Inflammatory macrophage (primary cell): Measurements from ENCODE around the gene ADCY3.
A peak's percentile ranks its signal among the peaks of the same experiment; 100 is the strongest.

Experiments
- DNase-seq, 2 donors: peaks; one replicate each; pipeline ENCODE4 v3.0.0-alpha.2; 2020 to 2022

The ADCY3 gene

DNA sequence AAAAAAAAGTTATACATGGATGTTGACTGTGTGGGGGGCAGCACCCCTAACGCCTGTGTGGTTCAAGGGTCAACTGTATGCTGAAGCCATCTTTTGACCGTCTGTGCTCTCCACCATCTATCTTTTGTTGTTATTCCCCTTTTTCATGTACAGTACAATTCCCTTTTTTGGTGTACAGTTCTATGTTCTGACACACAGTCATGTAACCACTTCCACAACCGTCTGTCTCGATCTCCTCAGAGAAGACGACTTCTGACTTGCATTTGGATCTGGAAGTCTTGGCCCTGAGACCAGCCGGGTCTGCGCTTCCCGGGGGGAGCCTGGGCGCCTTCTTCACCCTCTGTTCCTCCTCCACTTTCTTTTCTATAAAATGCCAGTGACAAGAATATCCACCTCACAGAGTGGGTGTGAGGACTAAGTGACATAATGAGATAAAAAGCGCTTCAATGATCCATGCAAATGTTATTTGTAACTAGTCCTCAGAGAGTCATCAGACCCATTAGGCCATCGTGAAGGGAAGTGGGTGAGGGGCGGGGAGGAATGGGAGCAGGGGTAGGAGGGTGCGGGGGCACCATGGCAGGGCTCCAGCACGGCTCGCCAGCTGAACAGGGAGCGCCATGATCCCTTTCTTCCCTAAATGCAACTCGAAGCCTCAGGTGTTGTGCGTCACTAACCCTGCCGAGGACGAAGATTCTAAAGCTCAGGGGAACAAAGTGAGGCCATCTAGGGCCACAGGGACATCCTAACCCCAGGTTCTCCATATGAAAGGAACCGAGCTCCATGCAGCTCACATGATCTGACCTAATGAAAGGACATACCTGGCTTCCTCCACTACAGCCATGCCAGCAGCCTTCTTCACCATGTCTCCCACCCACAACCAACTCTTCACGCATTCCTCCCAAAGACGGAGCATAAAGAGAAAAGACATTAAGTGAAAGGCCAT is 16.6 kb downstream of the ADCY3 start:
- DNase-seq = peak in 1 of 2 donors; percentile 31

DNA sequence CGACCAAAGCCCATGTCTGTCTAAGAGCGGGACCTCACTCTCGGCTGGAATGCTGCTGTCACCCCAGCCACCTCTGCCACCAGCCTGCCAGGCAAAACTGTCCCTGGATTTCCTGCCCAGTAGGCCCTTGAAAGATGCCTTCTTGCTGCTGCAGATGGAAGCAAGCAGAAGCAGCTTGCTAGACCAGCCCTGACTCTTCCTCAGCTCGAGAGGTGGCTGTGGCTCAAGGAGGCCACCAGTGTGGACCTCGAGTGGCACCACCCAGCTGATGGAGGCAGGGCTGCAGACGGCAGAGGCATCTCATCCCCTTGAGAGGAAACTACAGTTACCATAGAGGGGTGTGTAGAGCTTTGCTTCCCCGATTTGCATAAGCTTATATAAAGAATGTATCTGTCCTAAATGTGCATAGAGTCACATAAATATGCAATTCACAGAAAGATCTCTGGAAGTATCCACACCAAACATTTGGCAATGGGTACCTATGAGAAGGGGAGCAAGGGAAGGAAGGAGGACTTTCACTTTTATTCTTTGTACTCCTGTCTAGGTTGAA is 20.6 kb downstream of the ADCY3 start:
- DNase-seq = no peak

DNA sequence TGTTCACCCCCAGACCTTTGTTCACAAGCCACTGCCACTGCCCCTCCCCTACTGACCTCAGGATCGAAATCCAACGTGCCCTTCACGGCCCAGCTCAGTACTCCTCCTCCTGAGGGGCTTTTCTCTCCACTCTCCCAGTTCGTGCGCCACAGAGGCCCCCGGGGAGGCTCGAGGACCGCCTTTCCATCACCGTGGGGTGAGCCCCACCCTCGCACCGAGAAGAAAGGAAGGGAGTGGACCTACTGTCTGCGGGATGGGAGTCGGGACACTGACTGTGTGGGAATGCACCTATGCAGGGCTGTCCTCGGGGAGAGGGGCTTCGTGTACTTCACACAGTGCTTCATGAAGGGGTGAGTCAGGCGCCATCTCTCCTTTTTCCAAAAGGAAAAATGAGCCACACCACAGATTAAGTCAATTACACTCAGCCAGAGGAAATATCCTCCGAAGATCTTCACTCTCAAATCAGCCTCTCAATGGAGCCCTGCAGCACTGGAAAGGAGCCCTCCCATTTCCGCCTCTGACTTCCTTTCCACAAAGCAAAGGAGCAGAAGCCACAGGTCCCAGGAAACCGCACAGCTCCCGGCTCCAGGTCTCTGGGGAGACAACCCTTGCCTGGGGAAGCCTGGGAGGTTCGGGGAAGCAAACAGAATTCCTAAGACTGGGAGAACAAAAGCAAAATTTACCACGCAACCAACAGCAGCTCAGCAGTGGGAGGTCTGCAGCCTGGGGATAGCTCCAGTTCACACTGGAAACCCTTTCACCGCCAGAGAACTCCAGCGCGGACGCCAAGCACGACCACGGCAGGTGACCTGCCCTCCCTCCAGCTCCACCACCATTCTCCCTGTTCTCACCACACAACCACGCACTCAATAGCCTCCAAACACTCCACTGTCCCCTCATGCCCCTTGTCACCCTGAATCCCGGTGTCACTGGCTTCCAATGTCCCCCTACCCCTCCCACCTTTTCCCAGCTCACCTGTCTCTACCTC is 21.6 kb downstream of the ADCY3 start:
- no peak for DNase-seq

DNA sequence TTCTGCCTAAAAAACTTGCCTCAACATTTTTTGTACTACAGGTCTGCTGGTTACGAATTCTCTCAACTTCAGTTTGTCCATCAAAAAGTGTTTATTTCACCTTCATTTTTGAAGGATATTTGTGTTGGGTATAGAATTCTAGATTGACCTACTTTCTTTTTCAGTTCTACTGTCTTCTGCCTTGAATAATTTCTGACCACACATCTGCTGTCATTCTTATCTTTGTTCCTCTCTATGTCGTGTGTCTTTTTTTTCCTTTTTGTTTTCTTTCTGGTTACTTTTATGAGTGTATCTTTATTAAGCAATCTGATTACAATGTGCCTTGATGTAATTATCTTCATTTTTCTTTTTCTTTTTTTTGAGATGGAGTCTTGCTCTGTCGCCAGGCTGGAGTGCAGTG is 25.3 kb downstream of the ADCY3 start:
- no peak for DNase-seq

DNA sequence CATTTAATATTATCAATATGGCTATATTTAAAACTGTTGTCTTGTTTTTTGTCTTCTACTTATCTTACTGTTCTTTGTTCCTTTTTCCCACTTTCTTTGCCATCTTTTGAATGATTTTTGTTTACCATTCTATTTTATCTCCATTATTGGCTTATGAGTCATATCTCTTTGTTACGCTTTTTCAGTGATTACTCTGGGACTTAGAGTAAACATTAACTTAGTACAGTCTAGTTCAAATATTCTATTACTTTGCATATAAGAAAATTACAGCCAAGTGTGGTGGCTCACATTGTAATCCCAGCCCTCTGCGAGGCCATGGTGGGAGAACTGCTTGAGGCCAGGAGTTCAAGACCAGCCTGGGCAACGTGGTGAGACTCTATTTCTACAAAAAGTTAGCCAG is 26.1 kb downstream of the ADCY3 start:
- no peak for DNase-seq

DNA sequence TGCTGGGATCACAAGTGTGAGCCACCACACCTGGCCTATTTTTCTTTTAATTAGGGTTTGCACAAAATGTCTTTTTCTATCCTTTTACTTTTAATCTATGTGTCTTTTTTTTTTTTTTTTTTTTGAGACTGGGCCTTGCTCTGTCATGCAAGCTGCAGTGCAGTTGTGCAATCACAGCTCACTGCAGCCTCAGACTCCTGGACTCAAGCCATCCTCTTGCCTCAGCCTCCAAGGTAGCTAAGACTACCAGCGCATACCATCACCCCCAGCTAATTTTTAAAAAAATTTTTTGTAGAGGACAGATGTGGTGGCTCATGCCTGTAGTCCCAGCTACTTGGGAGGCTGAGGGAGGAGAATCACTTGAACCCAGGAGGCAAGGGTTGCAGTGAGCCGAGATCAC is 27.1 kb downstream of the ADCY3 start:
- no peak for DNase-seq

DNA sequence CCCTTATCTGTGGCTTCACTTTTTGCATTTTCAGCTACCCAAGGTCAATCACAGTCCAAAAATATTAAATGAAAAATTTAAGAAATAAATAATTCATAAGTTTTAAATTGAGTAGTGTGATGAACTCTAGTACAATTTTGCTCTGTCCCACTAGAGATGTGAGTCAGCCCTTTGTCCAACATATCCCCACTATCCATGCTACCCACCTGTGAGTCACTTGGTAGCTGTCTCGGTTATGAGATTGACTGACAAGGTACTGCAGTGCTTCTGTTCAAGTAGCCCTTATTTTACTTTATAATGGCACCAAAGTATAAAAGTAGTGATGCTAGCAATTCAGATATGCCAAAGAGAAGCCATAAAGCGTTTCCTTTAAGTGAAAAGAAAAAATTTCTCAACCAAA is 28.8 kb downstream of the ADCY3 start:
- no peak for DNase-seq

DNA sequence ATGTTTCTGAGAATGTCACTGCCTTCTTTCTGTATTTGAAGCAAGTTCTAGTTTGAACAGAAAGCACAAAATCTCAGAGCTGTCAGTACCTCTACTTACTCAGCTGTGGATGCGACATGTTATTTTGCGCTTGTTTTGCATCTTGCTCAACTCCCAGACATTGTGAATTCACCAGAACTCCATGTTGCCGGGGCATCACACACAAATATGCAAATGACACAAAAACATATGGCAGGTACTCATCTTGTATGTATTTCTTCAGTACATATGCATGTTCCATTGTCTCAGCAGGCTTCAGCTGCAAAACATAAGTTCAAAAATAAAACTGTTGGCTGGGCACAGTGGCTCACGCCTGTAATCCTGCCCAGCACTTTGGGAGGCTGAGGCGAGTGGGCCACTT is 30.8 kb downstream of the ADCY3 start:
- DNase-seq = no peak

DNA sequence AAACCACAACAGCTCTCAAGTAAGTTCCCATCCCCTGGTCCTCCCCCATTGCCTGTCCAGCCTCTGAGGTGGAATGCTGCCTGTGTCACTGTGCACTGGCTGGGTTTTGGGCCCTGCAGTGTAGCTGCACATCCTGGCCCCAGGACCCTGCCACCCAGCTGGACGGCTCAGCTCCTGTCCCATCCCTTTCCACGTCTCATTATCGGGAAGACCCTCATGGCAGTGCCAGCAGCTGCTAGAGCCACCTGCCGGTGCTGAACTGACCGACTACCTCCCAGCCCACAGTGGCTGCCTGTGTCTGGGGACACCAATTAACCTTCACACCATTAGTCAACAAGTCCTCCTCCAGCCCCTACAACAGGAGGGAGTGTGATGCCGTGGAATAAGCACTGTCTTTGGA is 31.9 kb downstream of the ADCY3 start:
- no peak for DNase-seq

DNA sequence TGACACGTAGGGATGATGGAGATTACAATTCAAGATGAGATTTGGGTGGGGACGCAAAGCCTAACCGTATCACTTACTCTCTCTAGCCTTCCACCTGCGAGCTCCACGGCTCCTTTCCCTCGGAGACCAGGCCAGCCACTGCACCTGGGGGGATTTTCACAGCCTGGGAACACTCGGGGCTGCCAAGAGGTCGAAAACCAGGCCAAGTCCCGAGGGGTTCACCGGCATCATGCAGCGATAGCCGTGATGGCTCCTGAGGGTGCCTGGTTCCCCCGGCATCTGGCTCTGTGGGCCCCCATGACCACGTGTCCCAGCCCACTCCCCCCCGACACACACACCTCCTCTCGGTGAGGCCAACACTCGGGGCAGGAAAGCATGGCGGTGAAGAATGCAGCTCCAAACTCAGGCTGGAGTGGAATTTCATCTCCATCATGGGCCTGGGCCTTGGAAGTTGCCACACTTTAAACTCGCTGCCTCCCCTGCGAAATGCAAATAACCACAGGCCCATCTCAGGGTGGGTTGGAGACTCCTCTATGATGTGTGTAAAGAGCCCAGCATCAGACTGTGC is 32.6 kb downstream of the ADCY3 start:
- DNase-seq = no peak

DNA sequence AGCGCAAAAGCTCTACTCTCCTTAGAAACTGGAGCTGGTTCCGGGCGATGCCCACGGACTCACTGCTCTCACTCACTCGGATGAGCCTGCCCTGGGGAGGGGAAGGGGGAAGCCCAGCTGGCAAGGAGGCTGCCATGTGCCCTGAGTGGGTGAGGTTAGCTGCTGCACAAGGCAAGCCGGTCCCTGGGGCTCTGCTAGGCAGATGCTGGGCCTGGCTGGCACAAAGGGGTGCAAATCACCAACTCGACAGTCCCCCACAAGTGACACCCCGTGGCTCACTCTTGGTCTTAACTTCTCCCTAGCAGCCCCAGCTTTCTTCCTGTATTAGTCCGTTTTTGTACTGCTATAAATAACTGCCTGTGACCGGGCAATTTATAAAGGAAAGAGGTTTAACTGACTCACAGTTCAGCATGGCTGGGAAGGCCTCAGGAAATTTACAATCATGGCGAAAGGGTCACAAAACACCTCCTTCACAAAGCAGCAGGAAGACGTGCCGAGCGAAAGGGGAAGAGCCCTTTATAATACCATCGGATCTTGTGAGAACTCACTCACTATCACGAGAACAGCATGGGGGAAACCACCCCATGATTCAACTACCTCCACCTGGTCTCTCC is 33.2 kb downstream of the ADCY3 start:
- DNase-seq = peak; percentile 70 to 85

DNA sequence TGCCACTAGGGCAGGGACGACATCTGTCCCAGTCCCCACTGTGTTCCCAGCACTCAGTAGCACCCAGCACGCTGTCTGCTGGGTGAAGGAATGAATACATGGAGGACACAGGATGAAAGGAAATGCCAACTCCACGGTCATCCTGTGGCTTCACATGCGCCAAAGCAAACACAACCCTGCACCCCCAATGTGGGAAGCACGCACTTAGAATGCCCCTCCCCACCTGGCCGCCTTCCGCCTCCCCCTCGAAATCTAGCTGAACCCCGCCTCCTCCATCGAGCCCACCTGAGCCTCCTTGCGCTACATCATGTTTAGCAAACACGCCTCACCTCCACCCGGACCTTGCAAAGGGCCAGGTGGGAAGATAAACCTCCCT is 33.9 kb downstream of the ADCY3 start:
- no peak for DNase-seq

DNA sequence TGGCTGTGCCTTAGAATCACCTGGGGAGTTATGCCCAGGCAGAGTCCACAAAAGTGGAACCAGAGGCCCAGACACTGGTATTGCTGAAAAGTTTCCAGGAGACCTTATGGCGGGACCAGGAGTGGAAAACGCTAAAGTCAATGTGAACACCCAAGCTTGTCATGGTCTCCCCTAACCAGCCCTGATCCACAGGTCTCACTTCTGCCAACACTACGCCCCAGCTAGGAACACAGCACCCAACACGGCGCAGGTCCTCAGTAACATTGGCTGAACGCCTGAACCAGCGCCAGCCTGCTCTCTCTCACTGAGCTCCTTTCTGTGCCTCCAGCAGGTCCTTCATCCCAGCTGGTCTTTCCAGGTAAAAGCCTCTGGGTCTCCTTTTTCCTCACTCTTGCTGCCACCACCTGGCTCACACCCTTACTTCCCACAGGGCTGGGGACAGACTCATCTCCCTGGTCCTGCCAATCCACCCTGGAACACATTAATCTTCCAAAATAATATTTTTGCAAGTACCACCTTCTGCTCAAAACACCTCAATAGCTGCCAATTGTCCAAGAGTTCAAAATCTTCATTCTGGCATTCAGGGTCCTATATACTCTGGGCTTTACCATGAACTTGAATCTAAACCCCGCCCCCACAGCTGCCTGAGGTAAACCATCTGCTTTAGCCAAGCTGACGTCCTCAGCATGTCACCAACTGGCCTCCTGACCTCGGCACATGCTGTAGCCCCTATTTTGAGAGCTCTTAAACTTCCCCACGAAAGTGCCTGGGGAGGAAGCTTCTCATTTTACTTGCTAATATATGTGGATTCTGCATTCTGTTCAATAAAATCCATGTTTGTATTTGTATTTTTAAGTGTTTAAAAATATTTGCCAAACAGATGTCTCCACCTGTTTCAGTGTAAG is 34.6 kb downstream of the ADCY3 start:
- DNase-seq = peak; percentile 58 to 88

DNA sequence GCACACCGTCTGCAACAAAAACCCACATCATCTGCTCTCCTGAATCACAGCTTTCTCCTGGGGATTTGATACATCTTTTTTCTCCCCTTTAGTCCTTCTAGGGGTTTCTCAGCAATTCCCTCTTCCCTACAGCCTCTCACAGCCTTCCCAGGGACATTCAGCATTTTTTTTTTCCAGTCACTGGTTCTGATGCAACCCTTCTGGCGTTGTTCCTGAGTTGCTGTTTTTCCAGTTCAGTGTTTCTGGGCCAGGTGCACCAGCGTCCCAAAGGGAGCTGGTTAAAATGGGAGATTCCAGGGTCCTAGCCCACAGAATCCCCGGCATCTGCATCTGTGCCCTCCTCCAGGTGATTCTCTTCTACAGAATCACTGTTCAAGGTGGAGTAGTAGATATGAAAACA is 36.1 kb downstream of the ADCY3 start:
- no peak for DNase-seq

DNA sequence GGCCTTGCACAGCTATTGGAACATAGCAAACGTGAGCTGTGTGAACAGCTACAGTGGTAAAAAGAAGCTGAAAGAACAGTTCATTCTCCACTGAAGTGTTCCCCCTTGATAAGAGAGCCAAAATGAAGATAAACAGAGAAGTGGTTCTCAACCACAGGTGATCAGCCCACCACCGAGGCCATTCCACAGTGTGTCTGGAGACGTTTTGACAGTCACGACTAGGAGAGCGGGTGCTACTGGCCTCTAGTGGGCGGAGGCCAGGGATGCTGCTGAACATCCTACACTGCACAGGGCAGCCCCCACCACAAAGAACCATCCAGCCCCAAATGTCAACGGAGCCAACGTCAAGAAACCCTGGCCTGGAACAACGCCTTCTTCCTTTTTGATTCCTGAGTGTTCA is 38.4 kb downstream of the ADCY3 start:
- DNase-seq = no peak

DNA sequence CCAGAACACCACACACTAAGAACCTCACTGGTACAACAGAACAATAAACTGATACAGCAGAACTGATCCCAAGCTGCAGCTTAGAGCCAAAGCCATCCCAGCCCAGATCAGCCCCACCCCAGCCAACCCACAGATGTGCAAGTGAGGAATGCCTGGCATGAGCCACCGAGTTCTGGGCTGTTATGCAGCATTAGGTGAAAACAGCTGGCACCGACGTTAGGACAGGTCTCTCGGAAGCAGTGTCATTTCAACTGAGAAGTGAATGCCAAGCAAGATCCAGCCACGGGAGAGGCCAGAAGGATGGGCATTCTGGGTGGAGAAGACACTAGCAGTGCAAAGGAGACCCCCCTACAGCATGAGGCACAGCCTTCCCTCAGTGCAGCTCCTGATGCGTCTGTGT is 38.9 kb downstream of the ADCY3 start:
- DNase-seq = no peak

DNA sequence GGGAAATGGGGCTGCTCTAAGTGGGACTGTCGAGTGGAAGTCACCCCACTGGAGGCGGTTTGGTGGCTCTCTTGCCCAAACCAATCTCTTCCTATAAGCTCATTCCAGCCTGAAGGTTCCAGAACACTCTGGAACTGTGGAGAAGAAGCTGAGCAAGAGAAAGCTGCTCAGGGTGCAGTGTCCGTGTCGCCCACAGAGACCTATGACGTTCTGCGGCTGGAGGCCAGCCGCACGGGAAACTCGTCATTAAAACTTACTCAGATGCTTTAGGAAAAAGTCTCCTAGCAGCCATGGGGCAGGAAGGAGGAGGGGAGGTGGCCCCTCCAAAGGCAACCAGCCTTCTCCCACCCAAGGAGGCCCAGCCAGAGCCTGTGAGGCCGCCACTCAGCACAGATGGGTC is 41.7 kb downstream of the ADCY3 start:
- no peak for DNase-seq

DNA sequence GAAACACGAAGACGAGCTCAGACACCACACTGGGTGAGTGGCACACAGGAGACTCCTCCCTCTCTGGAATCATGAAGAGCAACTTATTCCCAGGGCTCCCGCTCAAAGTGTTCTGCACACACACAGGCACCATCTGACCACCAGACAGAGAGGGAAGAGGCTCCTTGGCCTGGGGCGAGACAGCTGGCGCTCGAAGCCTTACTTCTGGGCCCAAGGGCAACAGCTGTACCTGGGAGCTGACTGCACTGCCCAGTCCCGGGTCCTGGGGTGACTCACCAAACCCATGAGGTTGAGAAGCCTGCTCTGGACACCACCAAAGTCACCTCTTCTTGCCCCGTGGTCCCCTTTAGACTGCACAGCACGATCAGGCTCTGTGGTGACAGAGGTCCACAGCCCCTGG is 42.4 kb downstream of the ADCY3 start:
- DNase-seq = no peak

DNA sequence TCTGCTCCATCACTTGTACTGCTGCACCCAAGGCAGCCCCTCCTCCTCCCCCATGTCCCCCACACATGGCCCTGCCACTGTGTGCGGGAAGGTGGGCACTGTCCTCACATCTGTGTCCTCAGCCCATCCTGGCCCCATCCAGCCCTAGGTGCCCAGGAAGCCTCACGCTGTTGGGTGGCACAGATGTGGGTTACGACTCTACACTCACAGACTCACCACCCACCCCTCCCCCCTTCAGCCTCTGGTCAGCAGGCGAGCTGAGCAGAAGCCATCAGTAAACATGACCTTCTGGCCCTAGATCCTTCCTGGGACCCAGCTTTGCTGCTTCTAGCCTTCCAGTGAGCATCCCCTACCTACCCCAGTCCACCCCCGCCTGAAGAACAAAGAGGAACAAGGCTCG is 43.0 kb downstream of the ADCY3 start:
- no peak for DNase-seq

DNA sequence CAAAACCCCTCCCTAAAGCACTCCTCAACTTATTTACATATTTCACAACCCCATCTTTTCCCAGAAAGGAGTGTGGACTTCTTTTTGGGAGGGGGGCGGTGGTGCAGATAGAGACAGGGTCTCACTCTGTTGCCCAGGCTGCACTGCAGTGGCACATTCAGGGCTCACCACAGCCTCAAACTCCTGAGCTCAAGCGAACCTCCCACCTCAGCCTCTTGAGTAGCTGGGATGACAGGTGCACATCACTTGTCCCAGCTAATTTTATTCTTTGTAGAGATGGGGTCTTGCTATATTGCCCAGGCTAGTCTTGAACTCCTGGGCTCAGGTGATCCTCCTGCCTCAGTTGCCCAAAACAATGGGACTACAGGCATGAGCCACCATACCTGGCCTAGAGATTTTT is 44.1 kb downstream of the ADCY3 start:
- DNase-seq = no peak

DNA sequence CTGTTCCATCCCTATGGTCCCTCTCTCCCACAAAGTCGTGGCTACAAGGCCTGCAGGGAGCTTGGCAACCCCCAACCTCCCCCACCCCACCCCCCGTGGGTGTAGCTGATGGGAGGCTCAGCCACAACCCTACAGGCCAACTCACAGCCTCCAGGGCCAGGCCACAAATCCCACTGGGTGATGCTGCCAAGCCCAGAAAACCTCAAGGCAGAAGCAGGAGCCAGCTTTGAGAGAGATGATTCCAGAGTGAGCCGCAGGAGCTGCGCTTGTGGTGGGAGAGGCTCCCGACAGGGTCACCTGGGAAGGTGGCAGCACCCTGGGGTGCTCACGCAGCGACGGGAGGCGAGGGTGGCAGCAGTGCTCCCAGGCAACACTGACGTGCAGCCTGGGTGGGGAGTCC is 44.8 kb downstream of the ADCY3 start:
- DNase-seq = no peak
